ENCODE results near the gene SIRPA. TPM values are rescaled to one million over a fixed set of nuclear protein-coding genes. Genes with fewer than 3 reads are reported as not detected.

The SIRPA gene
- total and polyA plus RNA-seq, 4 donors = 16.6 to 123 (median 52.6) TPM

- peak; percentile 2 for ATAC-seq (ENCODE audit: insufficient read depth, low FRiP score)
- WGBS, 2 donors = 30 to 58% methylated on average over 4 of the region's 4 CpGs
- no peak overlapping the region for H3K27ac ChIP-seq (ENCODE audit: low read depth in 1 of 2, low read length in 1 of 2)
Measured at GRCh38 chr20:1964061-1964460, 68.9 kb downstream of the SIRPA start.

GRCh38 chr20:1964659-1965405, 69.6 kb downstream of the SIRPA start:
- H3K4me3 ChIP-seq = no peak overlapping the region
- H3K27ac ChIP-seq (ENCODE audit: low read depth in 1 of 2, low read length in 1 of 2) = no peak overlapping the region
- ATAC-seq (ENCODE audit: insufficient read depth, low FRiP score) = no peak
- peaks cover 0 to 3% (median 0%) of the 10 kb centered on the region in 4 donors for H3K9me3 ChIP-seq (ENCODE audit: control insufficient read depth in 4 of 4, insufficient read depth in 3 of 4, low read length in 3 of 4)
- H3K36me3 ChIP-seq (ENCODE audit: control insufficient read depth in 4 of 4, insufficient read depth in 4 of 4, low read length in 4 of 4) = no peaks in the 10 kb centered on the region
- no peak for DNase-seq
- 49 to 51% methylated on average over 14 of the region's 14 CpGs for WGBS, 2 donors
- H3K9ac ChIP-seq (ENCODE audit: insufficient read depth in 1 of 2, low read length in 2 of 2) = no peak overlapping the region
- peaks cover 0 to 55% (median 13%) of the 10 kb centered on the region in 3 donors for H3K27me3 ChIP-seq (ENCODE audit: control insufficient read depth in 3 of 3, insufficient read depth in 3 of 3, low read length in 2 of 3)
- no peak for TF ChIP-seq CTCF (IDR thresholded peaks at IDR 0.05; ENCODE audit: control extremely low read depth, extremely low read depth)
- peaks cover 0 to 4% (median 0%) of the 10 kb centered on the region in 5 donors for H3K4me1 ChIP-seq (ENCODE audit: control insufficient read depth in 5 of 5, insufficient read depth in 5 of 5, low read length in 5 of 5)

More at GRCh38 chr20:1964061-1964460, 68.9 kb downstream of the SIRPA start:
- DNase-seq = no peak
- TF ChIP-seq CTCF (IDR thresholded peaks at IDR 0.05; ENCODE audit: control extremely low read depth, extremely low read depth) = no peak
- Histone ChIP-seq H3K9ac (ENCODE audit: insufficient read depth in 1 of 2, low read length in 2 of 2) (no peak overlapping the region), H3K27me3 (ENCODE audit: control insufficient read depth in 3 of 3, insufficient read depth in 3 of 3, low read length in 2 of 3) (peaks cover 0 to 55% (median 13%) of the 10 kb centered on the region in 3 donors), H3K4me3 (no peak overlapping the region), H3K9me3 (ENCODE audit: control insufficient read depth in 4 of 4, insufficient read depth in 3 of 4, low read length in 3 of 4) (peaks cover 0 to 3% (median 0%) of the 10 kb centered on the region in 4 donors), H3K36me3 (ENCODE audit: control insufficient read depth in 4 of 4, insufficient read depth in 4 of 4, low read length in 4 of 4) (no peaks in the 10 kb centered on the region), H3K4me1 (ENCODE audit: control insufficient read depth in 5 of 5, insufficient read depth in 5 of 5, low read length in 5 of 5) (peaks cover 0 to 4% (median 0%) of the 10 kb centered on the region in 5 donors)

- Histone ChIP-seq H3K27me3 (ENCODE audit: control insufficient read depth in 3 of 3, insufficient read depth in 3 of 3, low read length in 2 of 3) (peaks cover 0 to 55% (median 13%) of the 10 kb centered on the region in 3 donors), H3K9ac (ENCODE audit: insufficient read depth in 1 of 2, low read length in 2 of 2) (no peak overlapping the region), H3K27ac (ENCODE audit: low read depth in 1 of 2, low read length in 1 of 2) (no peak overlapping the region), H3K36me3 (ENCODE audit: control insufficient read depth in 4 of 4, insufficient read depth in 4 of 4, low read length in 4 of 4) (no peaks in the 10 kb centered on the region), H3K4me3 (no peak overlapping the region), H3K9me3 (ENCODE audit: control insufficient read depth in 4 of 4, insufficient read depth in 3 of 4, low read length in 3 of 4) (peaks cover 0 to 3% (median 0%) of the 10 kb centered on the region in 4 donors), H3K4me1 (ENCODE audit: control insufficient read depth in 5 of 5, insufficient read depth in 5 of 5, low read length in 5 of 5) (peaks cover 0 to 4% (median 0%) of the 10 kb centered on the region in 5 donors)
- TF ChIP-seq CTCF (IDR thresholded peaks at IDR 0.05; ENCODE audit: control extremely low read depth, extremely low read depth) = peak; percentile 65
- WGBS, 2 donors = 4 to 6% methylated on average over 28 of the region's 28 CpGs
- DNase-seq = peak; percentile 62 to 65 (median 64)
- peak; percentile 70 for ATAC-seq (ENCODE audit: insufficient read depth, low FRiP score)
Measured at GRCh38 chr20:1965520-1966351, 70.5 kb downstream of the SIRPA start.

Measured in lung (tissue), 12 donors.